IPS-15b (cell line): ENCODE data around the gene GALNT17.

Experiments used
- H3K27me3 ChIP-seq: one replicate; pipeline ENCODE4 v1.6.1; 2013; ENCODE audit warnings: low read length; ENCODE audit not compliant: control insufficient read depth, insufficient read depth
- H3K36me3 ChIP-seq: one replicate; pipeline ENCODE4 v1.6.1; 2013; ENCODE audit warnings: low read length; ENCODE audit not compliant: control insufficient read depth, insufficient read depth
- H3K4me1 ChIP-seq: one replicate; pipeline ENCODE4 v1.6.1; 2013; ENCODE audit warnings: mild to moderate bottlenecking, low read length; ENCODE audit not compliant: control insufficient read depth, insufficient read depth
- H3K4me3 ChIP-seq: one replicate; pipeline ENCODE4 v1.5.1; 2013; ENCODE audit warnings: low read depth, low read length
- H3K9ac ChIP-seq: one replicate; pipeline ENCODE4 v1.6.1; 2013; ENCODE audit warnings: low read depth, mild to moderate bottlenecking, low read length
- H3K9me3 ChIP-seq: one replicate; pipeline ENCODE4 v1.6.1; 2013; ENCODE audit warnings: mild to moderate bottlenecking, low read length; ENCODE audit not compliant: control insufficient read depth, insufficient read depth

GALNT17 gene

DNA sequence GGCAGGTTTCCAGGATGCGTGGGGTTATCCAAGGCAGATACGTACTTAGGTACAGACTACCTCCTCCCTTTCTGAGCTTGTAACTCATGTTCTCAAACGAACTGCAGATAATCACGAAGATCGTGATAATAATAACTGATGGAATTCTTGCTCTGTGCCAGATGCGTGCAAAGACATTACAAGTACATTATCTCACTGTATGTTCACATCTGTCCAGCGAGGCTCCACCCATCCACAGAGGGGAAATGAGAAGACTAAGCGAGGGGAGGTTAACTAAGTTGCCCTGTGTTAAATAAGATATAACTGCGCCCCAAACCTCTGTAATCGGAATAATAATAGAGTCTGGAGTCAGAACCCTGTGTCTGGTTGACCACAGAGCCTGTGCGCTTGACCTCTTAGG is 1.9 kb downstream of the GALNT17 start:
- Histone ChIP-seq H3K4me3 (peak overlapping the region; percentile 70), H3K36me3 (no peaks in the 10 kb centered on the region), H3K27me3 (peaks cover 9% of the 10 kb centered on the region), H3K9ac (no peak overlapping the region), H3K4me1 (peaks cover 8% of the 10 kb centered on the region), H3K9me3 (no peaks in the 10 kb centered on the region)

DNA sequence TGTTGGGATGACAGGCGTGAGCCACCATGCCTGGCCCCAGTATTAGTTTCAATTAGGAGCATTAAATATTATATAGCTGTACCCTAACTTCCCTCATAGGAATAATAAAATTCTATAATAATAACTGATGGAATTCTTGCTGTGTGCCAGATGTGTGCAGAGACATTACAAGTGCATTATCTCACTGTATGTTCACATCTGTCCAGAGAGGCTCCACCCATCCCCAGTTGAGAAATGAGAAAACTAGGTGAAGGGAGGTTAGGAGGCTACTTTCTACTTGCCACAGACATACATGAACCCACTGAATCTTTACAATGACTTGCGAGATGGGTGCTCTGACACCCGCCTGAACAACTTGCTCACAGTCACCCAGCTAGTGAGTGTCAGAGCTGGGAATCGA is 3.2 kb downstream of the GALNT17 start:
- H3K9me3 ChIP-seq, result no peaks in the 10 kb centered on the region
- peaks cover 7% of the 10 kb centered on the region for H3K4me1 ChIP-seq
- H3K4me3 ChIP-seq, result no peak overlapping the region
- no peak overlapping the region for H3K9ac ChIP-seq
- no peaks in the 10 kb centered on the region for H3K36me3 ChIP-seq
- peaks cover 9% of the 10 kb centered on the region for H3K27me3 ChIP-seq

- Histone ChIP-seq H3K27me3 (peaks cover 9% of the 10 kb centered on the region), H3K4me3 (no peak overlapping the region), H3K9me3 (no peaks in the 10 kb centered on the region), H3K4me1 (peaks cover 3% of the 10 kb centered on the region), H3K9ac (no peak overlapping the region), H3K36me3 (no peaks in the 10 kb centered on the region)
Measured at GRCh38 chr7:71135663-71136062, 3.7 kb downstream of the GALNT17 start.

DNA sequence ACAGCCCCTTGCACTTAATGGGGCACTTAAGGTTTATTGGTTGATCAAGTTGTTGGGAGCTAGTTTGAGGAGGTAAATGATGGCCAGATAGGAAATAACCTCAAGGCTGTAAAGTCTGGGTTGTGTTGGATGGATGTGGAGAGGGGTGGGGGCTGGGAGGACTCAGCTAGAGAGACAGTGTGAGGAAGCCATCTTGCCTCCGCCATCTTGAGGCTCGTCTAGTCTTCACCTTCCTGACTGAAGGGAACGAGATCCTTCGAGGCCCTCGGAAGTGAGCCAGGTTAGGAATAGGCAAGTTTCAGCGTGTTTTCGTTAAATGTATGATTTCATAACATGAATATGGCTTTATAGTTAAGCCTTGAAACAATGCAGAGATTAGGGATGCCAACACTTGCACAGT is 5.5 kb downstream of the GALNT17 start:
- Histone ChIP-seq H3K4me1 (peaks cover 3% of the 10 kb centered on the region), H3K27me3 (peaks cover 9% of the 10 kb centered on the region), H3K9ac (no peak overlapping the region), H3K36me3 (no peaks in the 10 kb centered on the region), H3K4me3 (no peak overlapping the region), H3K9me3 (no peaks in the 10 kb centered on the region)

DNA sequence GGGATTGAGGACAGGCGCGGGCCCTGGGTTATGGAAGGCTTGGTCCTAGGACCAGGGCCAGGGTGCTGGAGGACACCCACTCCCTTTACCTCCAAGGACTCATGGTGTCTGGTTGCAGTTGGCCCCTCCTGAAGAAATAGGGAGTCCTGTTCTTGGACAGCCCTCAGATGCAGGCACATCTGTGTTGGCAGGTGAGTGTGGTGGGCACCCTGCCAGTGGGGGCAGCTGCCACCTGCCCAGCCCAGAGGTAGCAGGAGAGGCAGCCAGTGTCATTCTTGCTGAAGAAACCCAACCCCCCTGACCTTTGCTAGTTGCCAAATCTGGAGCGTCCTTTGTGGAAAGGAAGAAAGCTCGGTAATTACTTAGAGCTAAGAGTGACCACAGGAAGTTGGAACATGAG is 8.3 kb downstream of the GALNT17 start:
- no peaks in the 10 kb centered on the region for H3K4me1 ChIP-seq
- H3K4me3 ChIP-seq, result no peak overlapping the region
- H3K27me3 ChIP-seq, result no peaks in the 10 kb centered on the region
- H3K36me3 ChIP-seq, result no peaks in the 10 kb centered on the region
- no peaks in the 10 kb centered on the region for H3K9me3 ChIP-seq
- H3K9ac ChIP-seq, result no peak overlapping the region

DNA sequence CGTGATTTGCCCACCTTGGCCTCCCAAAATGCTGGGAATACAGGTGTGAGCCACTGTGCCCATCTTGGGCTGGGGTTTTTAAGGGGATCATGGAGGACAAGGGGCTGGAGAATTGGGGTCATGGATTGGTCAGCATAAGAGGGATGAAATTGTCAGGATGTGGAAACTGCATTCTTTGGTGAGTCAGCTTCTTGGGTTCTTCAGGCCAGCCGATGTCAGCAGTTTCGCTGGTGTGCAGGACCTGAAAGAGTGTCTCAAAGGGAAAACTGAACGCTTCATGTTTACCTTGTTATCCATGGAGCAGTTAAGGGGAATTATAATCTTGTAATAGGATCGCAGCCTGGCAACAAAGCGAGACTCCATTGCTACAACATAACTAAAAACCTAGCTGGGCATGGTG is 13.0 kb downstream of the GALNT17 start:
- no peaks in the 10 kb centered on the region for H3K36me3 ChIP-seq
- H3K4me3 ChIP-seq, result no peak overlapping the region
- H3K9ac ChIP-seq, result no peak overlapping the region
- H3K9me3 ChIP-seq, result no peaks in the 10 kb centered on the region
- no peaks in the 10 kb centered on the region for H3K27me3 ChIP-seq
- H3K4me1 ChIP-seq, result peaks cover 5% of the 10 kb centered on the region

DNA sequence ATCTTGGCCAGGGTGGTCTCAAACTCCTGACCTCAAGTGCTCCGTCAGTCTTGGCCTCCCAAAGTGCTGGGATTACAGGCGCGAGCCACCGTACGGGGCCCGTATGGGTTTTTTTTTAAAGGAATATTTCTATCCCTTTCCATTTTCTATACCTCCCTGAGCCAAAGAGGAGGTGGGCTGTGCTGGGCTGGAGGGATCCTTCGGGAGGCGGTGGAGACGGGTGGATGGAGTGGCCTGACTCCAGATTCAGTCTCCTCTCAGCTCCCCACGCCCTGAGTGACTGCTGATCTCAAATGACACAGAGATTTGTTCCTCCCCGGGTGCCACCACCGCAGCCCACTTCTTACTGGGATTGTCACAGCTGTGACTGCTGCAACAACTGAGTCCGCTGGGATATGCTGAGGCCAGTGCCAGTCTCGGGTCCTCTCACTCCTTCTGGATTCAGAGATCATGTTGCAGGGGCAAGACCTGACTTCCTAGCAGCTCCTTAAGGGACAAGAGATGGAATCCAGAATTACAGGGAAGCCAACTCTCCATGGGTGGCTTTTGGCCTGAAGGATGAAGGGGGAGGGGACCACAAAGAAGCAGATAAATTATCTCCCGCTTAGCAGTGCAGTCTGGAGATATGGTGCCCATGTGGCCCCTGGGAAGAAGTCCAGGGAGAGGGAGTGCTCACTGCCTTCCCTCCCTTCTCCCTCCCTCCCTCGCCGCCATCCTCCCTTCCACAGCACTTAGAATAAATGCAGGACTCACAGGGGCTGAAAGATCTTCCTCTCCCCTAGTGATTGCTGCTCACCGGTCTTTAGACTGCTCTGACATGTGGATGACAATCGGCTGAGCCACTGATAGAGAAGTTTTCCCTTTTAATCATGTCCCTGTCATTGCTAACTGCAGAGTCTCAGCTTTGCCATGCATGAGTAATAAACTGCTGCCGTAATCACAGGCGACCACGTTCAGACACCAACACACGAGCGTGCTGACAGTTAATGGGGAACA is 14.3 kb downstream of the GALNT17 start:
- Histone ChIP-seq H3K9ac (no peak overlapping the region), H3K4me3 (no peak overlapping the region)

GRCh38 chr7:71148098-71148497 is 16.2 kb downstream of the GALNT17 start:
- H3K4me3 ChIP-seq, result no peak overlapping the region
- H3K27me3 ChIP-seq, result no peaks in the 10 kb centered on the region
- H3K9ac ChIP-seq, result no peak overlapping the region
- H3K9me3 ChIP-seq, result no peaks in the 10 kb centered on the region
- no peaks in the 10 kb centered on the region for H3K36me3 ChIP-seq
- H3K4me1 ChIP-seq, result peaks cover 5% of the 10 kb centered on the region

More for the DNA sequence above, 14.3 kb downstream of the GALNT17 start:
- Histone ChIP-seq H3K9me3 (no peaks in the 10 kb centered on the region), H3K27me3 (no peaks in the 10 kb centered on the region), H3K4me1 (peaks cover 5% of the 10 kb centered on the region), H3K36me3 (no peaks in the 10 kb centered on the region)

DNA sequence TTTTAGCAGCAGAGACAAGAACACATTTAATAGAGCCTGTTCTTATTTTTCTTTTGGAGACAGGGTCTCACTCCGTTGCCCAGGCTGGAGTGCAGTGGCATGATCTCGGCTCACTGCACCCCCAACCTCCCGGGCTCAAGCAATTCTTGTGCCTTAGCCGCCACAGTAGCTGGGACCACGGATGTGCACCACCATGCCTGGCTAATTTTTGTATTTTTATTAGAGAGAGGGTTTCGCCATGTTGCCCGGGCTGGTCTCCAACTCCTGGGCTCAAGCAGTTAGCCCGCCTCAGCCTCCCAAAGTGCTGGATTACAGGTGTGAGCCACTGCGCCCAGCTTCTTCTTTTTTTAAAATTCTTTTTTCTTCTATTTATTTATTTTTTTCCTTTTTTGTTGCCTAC is 23.3 kb downstream of the GALNT17 start:
- Histone ChIP-seq H3K9ac (no peak overlapping the region), H3K27me3 (no peaks in the 10 kb centered on the region), H3K36me3 (no peaks in the 10 kb centered on the region), H3K9me3 (no peaks in the 10 kb centered on the region), H3K4me3 (no peak overlapping the region), H3K4me1 (no peaks in the 10 kb centered on the region)

DNA sequence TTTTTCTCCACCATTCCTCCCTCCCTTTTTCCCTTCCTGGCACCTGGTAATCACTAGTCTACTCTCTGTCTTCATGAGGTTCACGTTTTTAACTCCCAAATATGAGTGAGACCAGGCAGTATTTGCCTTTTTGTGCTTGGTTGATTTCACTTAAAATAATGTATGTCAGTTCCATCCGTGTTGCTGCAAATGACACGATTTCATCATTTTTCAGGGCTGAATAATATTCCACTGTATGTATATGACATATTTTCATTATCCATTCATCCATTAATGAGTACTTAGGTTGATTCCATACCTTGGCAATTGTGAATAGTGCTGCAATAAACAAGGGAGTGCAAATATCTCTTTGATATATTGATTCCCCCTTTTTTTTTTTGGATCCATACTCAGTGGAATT is 25.8 kb downstream of the GALNT17 start:
- Histone ChIP-seq H3K9ac (no peak overlapping the region), H3K4me1 (no peaks in the 10 kb centered on the region), H3K9me3 (no peaks in the 10 kb centered on the region), H3K36me3 (no peaks in the 10 kb centered on the region), H3K4me3 (no peak overlapping the region), H3K27me3 (no peaks in the 10 kb centered on the region)

- H3K36me3 ChIP-seq, result no peaks in the 10 kb centered on the region
- H3K4me3 ChIP-seq, result no peak overlapping the region
- no peak overlapping the region for H3K9ac ChIP-seq
- H3K4me1 ChIP-seq, result no peaks in the 10 kb centered on the region
- H3K9me3 ChIP-seq, result no peaks in the 10 kb centered on the region
- H3K27me3 ChIP-seq, result no peaks in the 10 kb centered on the region
Measured at GRCh38 chr7:71165708-71166107, 33.8 kb downstream of the GALNT17 start.

- Histone ChIP-seq H3K27me3 (no peaks in the 10 kb centered on the region), H3K36me3 (no peaks in the 10 kb centered on the region), H3K4me1 (no peaks in the 10 kb centered on the region), H3K9me3 (no peaks in the 10 kb centered on the region), H3K9ac (no peak overlapping the region), H3K4me3 (no peak overlapping the region)
Measured at GRCh38 chr7:71171476-71171875, 39.5 kb downstream of the GALNT17 start.
